GM21619 (cell line): ENCODE results near the gene CCDC28B.

ENCODE experiments used
- ATAC-seq: cut with Tn5 transposase; IDR thresholded peaks from one replicate; pipeline ENCODE4 v1.9.1; 2021; ENCODE audit not compliant: unreplicated experiment

Gene CCDC28B

DNA sequence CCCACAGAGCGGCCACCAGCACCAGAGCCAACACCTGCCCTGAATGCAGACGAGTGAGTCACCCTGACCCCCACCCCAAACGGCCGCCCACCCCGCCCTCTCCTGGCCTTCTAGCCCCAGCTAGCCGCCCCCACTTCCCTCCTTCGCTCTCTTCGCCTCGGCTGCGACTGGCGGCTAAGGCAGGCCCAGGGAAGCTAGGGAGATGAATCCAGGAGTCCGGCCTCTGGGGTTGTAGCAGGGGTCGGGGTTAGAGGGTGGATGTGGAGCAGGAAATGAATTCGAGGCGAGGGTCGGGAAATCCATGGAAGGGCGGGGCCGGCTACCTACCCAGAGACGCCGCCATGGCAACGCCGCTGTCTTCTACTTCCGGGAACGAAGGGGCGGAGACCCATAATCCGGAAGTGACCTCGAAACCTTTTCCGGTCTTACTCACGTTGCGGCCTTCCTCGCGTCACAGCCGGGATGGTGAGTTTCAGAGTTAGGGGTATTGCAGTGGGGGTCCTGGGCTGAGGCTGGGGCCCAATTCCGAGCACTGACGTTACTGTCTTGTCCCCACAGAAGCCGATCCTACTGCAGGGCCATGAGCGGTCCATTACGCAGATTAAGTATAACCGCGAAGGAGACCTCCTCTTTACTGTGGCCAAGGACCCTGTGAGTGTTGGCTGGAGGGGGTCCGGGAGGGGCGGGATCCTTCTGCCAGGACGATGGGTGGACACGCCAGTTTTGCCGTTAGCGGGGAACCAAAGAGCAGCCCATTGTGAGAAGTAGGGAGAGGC, 21.8 kb downstream of the CCDC28B start, which contains the start of the genes EIF3I and TMEM234:
TSS of gene EIF3I (plus strand) at position 428 of the 776 bp plus-strand sequence. CDS start at position 463, 35 bp downstream.
TSS of gene TMEM234 (minus strand) at position 374 of the 776 bp plus-strand sequence. CDS start at position 343, 31 bp downstream.
- peak; percentile 97 for ATAC-seq

GRCh38 chr1:32223683-32224082, 23.3 kb downstream of the CCDC28B start:
- ATAC-seq = no peak

DNA sequence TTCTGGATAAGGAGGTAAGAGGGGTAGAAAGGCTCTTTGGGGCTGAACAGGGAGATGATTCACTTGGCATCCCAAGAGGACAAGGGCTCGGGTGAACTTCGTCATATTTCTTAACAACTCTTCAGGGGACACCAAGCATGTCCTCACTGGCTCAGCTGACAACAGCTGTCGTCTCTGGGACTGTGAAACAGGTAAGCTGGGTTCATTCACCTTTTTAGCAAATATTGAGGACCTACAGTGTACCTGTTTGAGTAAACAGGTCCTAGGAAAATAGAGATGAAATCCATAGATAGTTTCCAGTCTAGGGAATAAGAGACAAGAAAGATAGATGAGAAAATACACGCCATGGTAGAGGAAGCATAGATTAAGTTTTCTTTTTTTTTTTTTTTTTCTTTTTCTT, 23.9 kb downstream of the CCDC28B start:
- no peak for ATAC-seq

DNA sequence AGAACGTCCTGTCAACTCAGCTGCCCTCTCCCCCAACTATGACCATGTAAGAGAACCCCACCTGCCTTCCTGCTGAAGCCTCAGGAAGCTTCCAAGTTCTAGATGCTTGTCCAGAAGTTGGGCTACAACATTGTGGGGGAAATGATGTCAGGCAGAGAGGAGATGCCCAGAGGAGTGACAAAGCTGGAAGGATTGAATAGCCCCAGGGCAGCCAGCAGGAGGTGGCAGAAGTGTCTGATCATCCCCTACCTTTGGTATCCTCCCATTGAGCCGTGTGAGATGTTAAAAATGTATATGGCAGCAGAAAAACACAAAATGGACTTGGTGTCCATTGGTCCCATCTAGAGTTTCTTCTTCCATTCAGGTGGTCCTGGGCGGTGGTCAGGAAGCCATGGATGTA, 28.4 kb downstream of the CCDC28B start:
- ATAC-seq = no peak

DNA sequence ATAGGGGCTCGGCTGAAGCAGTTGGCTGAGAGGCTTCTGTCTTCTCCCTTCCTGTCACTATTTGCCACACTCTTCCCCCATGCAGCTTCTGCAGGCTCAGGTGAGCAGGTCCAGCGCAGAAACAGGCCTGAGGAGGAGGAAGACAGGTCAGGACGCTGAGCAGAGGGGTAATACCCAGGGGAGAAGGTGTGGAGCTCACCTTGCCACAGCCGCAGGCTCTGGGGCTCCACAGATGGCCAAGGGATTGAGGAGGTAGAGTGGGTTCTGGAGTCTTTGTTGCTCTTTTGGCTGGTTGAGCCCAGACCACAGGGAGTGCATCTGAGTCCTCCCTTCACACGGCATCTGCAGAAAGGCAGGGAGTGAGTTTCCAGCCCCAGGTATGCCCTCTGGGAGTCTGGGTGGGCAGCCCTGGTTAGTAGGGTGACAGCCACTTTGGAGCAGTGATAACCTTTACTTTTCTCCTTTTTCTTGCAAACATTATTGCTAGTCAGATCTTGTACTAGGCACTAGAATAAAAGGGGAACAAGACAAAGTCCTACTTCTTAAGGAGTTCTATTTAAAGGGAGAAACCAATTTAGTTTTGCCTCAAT, 31.5 kb downstream of the CCDC28B start:
- ATAC-seq = no peak

DNA sequence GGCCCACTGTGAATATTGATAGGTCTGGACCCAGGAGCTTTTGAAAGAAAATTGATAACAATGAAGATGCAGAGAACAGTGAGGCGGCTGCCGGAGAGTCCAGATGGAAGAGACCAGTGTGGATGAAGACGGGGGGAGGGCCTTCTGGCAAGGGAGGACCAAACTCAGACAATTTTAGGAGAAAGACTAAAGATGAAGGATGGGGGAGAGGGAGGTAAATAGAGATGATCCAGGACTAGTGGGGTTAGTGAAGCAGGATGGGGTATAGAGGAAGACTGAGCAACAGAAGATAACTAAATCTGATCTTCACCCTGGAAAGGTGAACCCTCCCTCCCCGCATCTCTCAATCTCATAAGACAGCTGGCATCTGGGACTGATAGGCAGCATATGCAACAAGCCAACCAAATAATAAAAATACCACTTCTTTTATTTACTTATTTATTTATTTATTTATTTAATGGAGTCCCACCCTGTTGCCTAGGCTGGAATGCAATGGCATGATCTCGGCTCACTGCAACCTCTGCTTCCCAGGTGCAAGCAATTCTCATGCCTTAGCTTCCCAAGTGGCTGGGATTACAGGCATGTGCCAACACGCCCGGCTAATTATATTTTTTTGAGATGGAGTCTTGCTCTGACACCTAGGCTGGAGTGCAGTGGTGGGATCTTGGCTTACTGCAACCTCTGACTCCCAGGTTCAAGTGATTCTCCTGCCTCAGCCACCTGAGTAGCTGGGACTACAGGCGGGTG, 32.3 kb downstream of the CCDC28B start:
- ATAC-seq = no peak

- ATAC-seq = no peak
Observed at GRCh38 chr1:32234792-32235191, 34.4 kb downstream of the CCDC28B start.

DNA sequence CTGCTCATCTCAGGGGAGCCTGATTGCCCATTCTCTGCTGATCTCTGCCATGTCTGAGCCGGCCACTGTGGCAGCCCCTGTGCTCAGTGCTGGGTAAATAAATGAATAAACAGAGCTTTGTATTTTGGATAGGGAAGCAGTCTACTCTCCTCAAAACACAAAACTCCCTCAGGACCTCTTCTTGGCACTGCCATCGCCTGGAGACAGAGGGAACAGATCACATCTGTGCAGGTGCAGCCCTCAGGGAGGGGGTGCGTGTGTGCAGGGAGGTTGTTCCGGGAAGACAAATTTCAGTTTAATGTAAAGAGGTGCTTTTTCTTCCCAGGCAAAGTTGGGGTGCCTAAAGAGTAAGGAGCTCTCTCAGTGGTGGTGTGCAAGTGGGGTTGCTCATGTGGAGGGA, 38.9 kb downstream of the CCDC28B start:
- no peak for ATAC-seq

DNA sequence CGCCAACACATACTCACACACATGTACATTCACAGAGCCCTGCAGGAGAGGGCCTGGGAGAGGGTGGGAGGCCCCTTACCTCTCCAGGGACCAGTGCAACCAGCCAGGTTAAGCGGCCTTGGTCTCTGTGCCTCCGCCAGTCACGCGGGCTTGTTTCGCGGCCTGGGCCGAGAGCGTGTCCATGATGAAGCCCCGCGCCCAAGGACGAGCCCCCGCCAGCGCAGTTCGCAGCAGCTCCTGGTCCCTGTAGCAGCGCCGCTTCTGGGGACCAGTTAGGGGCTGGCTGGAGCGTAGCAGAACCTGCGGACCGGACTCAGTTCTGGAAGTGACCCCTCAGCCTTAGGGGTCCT, 39.4 kb downstream of the CCDC28B start:
- no peak for ATAC-seq

- ATAC-seq = peak; percentile 45
Observed at GRCh38 chr1:32240140-32240951, 40.0 kb downstream of the CCDC28B start.

DNA sequence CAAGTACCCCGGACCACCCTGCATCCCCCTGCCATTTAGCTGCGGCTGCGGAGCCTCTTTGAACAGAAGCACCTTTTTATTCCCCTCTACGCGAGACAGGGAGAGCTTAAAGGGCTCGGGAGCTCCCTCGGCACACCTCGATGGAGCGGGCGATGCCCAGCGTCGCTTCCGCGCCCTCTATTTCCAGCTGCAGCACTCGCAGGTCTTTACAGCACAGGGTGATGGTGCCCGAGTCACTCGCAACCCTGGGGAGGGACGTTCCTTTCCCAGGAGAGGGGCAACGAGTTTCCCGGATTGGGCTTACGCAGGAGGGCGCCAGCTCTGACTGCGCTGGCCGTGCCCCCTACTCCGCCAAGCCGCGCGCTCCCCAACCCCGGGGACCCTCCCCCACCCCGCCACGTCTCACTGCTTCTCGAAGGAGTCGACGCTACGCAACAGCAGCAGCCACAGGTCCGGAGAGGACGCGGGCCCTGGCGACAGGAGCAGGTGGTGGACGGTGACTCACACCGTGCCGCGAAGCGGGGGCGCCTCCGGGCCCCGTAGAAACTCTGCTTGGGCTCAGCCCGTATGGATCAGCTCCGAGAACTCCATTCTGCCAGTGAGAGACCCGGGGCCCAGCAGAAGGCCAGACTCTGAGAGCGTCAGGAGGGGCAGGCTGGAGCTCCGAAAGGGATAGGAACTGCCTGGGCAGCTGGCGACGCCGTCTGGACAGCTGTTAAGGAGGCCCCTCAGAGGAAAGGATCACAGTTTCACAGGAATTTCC, 40.8 kb downstream of the CCDC28B start:
- ATAC-seq = peak; percentile 45

DNA sequence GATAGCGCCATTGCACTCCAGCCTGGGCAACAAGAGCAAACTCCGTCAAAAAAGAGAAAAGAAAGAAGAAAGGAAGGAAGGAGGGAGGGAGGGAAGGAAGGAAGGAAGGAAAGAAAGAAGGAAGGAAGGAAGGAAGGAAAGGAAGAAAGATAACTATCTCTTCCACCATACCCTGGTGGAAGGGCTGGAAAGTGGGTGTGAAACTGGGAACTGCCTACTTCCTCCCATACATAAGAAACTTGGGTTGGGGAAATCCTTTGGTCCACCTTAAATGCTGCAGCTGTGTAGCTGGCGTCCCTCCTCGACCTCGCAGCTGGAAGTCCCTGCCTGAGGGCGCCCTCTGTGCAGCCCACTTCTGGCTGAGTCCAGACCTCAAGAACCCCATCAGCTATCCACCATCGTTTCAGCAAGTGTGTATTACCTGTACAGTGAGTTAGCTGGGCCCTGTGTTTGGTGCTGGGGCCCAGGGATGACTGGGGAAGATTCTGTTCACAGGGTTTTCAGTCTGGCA, 42.0 kb downstream of the CCDC28B start:
- ATAC-seq = no peak

GRCh38 chr1:32246888-32247273, 46.5 kb downstream of the CCDC28B start, which contains the start of gene FAM167B:
TSS of gene FAM167B (plus strand) at chr1:32247222. CDS start at chr1:32247422, 200 bp downstream.
- no peak for ATAC-seq

- no peak for ATAC-seq
Observed at GRCh38 chr1:32247452-32247851, 47.1 kb downstream of the CCDC28B start.

DNA sequence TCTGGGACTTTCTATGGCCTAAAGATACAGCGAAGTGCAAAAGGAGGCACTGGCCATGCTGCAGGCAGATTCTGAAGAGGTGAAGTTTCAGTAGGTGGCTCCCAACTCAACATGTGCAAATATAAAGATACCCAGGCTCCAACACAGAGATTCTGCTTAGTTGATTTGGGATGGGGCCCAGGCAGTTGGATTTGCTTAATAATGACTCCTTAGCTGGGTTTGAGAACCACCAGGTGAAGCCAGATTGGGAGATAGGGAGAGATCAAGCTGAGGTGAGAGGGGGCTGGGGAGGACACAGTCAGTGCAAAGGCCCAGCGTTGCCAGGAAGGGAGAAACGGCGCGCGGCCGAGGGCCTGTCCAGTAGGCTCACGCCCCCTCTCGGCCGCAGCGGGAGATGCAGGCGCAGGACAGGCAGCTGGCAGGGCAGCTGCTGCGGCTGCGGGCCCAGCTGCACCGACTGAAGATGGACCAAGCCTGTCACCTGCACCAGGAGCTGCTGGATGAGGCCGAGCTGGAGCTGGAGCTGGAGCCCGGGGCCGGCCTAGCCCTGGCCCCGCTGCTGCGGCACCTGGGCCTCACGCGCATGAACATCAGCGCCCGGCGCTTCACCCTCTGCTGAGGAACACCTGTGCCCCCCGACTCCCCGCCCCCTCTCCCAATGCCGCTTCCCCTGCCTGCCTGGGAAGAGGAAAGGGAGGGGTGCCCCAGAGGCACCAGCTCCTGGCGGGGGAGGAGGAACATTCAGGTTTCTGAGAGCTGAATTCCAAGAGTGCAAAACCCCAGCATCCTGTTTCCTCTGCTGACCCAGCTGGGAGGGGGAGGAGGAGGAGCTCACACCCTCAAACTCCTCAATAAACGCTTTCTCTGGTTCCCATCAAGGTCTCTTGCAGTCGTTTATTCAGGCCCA, 47.8 kb downstream of the CCDC28B start:
- ATAC-seq = no peak

- peak; percentile 44 for ATAC-seq
Observed at GRCh38 chr1:32249831-32250525, 49.6 kb downstream of the CCDC28B start.

- peak; percentile 26 for ATAC-seq
Observed at GRCh38 chr1:32250893-32251716, 50.7 kb downstream of the CCDC28B start, which contains the start of gene LCK. TSS of gene LCK (plus strand) at chr1:32251265. CDS start at chr1:32274330, 23,065 bp downstream.
